Sigmoid colon (tissue), 7 donors: ENCODE results near the gene KATNB1. TPM values are rescaled to one million over a fixed set of nuclear protein-coding genes. Genes with fewer than 3 reads are reported as not detected.
A peak's percentile ranks its signal among the peaks of the same experiment; 100 is the strongest.

Experiments used
- DNase-seq: peaks from one replicate; pipeline ENCODE4 v3.0.0-alpha.2; 2019
- H3K27ac ChIP-seq, 4 donors: fragments of 200-600 bp; sonication (generic); one replicate each; pipeline ENCODE4 v1.5.1; 2016 to 2019; ENCODE audit warnings: mild to moderate bottlenecking in 1 of 4
- H3K27me3 ChIP-seq, 3 donors: fragments of 200-600 bp; sonication (generic); one replicate each; pipeline ENCODE4 v1.5.1; 2019; ENCODE audit warnings: mild to moderate bottlenecking in 1 of 3
- H3K36me3 ChIP-seq, 4 donors: fragments of 200-600 bp; sonication (generic); one replicate each; pipeline ENCODE4 v1.5.1; 2016 to 2019
- H3K4me1 ChIP-seq, 4 donors: fragments of 200-600 bp; sonication (generic); one replicate each; pipeline ENCODE4 v1.5.1; 2017 to 2019
- H3K4me3 ChIP-seq, 4 donors: fragments of 200-600 bp; sonication (generic); one replicate each; pipeline ENCODE4 v1.5.1; 2017 to 2019; ENCODE audit warnings: mild to moderate bottlenecking in 2 of 4, moderate library complexity in 1 of 4
- H3K9me3 ChIP-seq, 4 donors: fragments of 200-600 bp in 3 of 4; sonication (generic) in 3 of 4; one replicate each; pipeline versions ENCODE4 v1.5.1 to v1.6.1; 2013 to 2019
- CTCF ChIP-seq, 4 experiments: fragments of 450-650 bp in 3 of 4; fragments of 200-600 bp in 1 of 4; IDR thresholded peaks; one replicate each; pipeline ENCODE4 v1.5.1; 2016 to 2019; ENCODE audit warnings: antibody characterized with exemption in 4 of 4, mild to moderate bottlenecking in 3 of 4, moderate library complexity in 2 of 4
- EP300 ChIP-seq, 4 donors: sonication (generic); formaldehyde crosslinking; IDR thresholded peaks; one replicate each; pipeline ENCODE4 v1.6.1; 2017; ENCODE audit warnings: antibody characterized with exemption in 4 of 4
- POLR2A ChIP-seq, 2 donors: fragments of 450-650 bp; IDR thresholded peaks; one replicate each; pipeline ENCODE4 v1.6.1; 2016; ENCODE audit warnings: antibody characterized with exemption in 2 of 2, mild to moderate bottlenecking in 2 of 2, moderate library complexity in 2 of 2
- POLR2AphosphoS5 ChIP-seq, 4 donors: sonication (generic); formaldehyde crosslinking; IDR thresholded peaks; one replicate each; pipeline ENCODE4 v1.6.1; 2017; ENCODE audit warnings: antibody characterized with exemption in 4 of 4
- WGBS, 2 donors: extraction: QIAGEN DNeasy Blood & Tissue Kit; methylation state at CpG; one replicate each; pipeline ENCODE4 v1.1.7; 2013; 5-methylcytosine and 5-hydroxymethylcytosine counted together
- intact Hi-C: fragments of 100-400 bp; cut with DNase I; formaldehyde crosslinking; loops from one replicate; pipeline ENCODE4 v1.15.1; 2023
- polyA plus RNA-seq, 3 donors: library from polyadenylated mRNA; stranded (reverse); fragments of 200-250 nt; gene quantifications; one replicate each; pipeline ENCODE4 v1.2.3, GENCODE V29; 2013
- total RNA-seq, 4 donors: library from RNA; depleted of rRNA; stranded (reverse); fragments of >200 nt; gene quantifications; one replicate each; pipeline ENCODE4 v1.1.0, GENCODE V29; 2016
- donor health status: healthy with polysubstance abuse.
- donor health status: Bipolar disorder and iron deficiency.
- donor health status: healthy.

KATNB1 gene
- total and polyA plus RNA-seq, 7 donors = 4.3 to 18.6 (median 10.2) TPM

- no peaks in the 10 kb centered on the region for H3K27me3 ChIP-seq
- no peak overlapping the region for H3K27ac ChIP-seq
- H3K4me1 ChIP-seq = peaks cover 0 to 23% (median 18%) of the 10 kb centered on the region in 4 donors
- no peak for TF ChIP-seq EP300 (IDR thresholded peaks at IDR 0.05)
- TF ChIP-seq CTCF (IDR thresholded peaks at IDR 0.05) = no peak
- no peak for TF ChIP-seq POLR2AphosphoS5 (IDR thresholded peaks at IDR 0.05)
- no peak for TF ChIP-seq POLR2A (IDR thresholded peaks at IDR 0.05)
- intact Hi-C loops = loop anchor here (5.0 to 10.0 kb wide), 4 partner anchors 288 to 950 kb away; partner anchors contain the start of genes CFAP20, CIAPIN1, COQ9 and SETD6
- WGBS, 2 donors = 71 to 75% methylated on average over 2 of the region's 2 CpGs
- no peak overlapping the region for H3K4me3 ChIP-seq
- peaks cover 0 to 3% (median 0%) of the 10 kb centered on the region in 4 donors for H3K36me3 ChIP-seq
- DNase-seq = no peak
- H3K9me3 ChIP-seq = no peaks in the 10 kb centered on the region
These were observed 2.9 kb upstream of the KATNB1 start for GRCh38 chr16:57732714-57733113.

GRCh38 chr16:57734308-57734924, 1.2 kb upstream of the KATNB1 start:
- Histone ChIP-seq H3K27me3 (no peaks in the 10 kb centered on the region), H3K36me3 (peaks cover 0 to 4% (median 0%) of the 10 kb centered on the region in 4 donors), H3K4me1 (peaks cover 0 to 23% (median 18%) of the 10 kb centered on the region in 4 donors), H3K4me3 (peak overlapping the region; percentile 69 to 97 (median 82)), H3K9me3 (no peaks in the 10 kb centered on the region), H3K27ac (peak overlapping the region; percentile 88 to 93 (median 90))
- intact Hi-C loops = loop anchor here (2.0 to 10.0 kb wide), 5 partner anchors 266 to 948 kb away; partner anchors contain the start of genes CFAP20, CIAPIN1, COQ9 and SETD6
- TF ChIP-seq POLR2AphosphoS5 (IDR thresholded peaks at IDR 0.05) = no peak
- TF ChIP-seq CTCF (IDR thresholded peaks at IDR 0.05) = no peak
- TF ChIP-seq POLR2A (IDR thresholded peaks at IDR 0.05) = no peak
- 41 to 53% methylated on average over 20 of the region's 20 CpGs for WGBS, 2 donors
- DNase-seq = no peak

DNA sequence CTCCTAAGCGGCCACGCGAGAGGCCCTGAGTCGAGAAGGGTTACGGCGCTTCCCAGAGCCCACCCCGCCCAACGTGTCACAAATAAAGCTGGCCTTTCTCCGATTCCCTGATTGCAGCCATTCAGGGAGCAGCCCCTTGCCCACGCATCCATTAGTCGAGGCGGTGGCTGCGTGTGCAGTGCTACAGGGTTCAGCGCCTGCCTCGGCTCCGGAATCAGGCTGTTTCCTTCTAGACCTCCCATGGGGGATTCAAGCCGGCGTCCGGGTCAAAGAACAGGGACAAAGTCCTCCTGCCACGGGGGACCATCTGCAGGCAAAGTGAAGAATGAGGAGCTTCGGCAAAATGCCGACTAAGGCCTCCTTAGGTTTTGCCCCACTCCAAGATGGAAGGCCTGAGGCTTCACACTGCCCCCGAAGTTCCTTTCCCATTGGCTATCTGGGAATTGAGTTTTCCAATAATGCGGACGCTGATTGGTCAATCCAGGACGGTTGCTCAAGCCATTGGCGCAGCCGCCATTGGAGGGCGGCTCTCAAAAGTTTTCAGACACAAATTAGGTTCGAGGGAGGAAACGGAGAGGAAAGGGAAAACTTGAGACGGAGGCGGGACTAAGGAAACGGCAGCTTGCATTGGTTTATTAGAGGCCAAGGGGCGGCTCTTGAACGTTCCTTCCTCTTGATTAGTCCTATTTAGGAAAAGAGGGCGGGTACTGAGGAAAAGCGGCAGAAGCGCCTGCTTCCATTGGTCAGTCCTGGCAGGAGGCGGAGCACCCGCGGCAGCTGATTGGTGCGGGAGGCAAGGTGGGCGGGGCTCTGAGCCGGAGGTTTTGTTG, 430 bp upstream of the KATNB1 start:
- peaks cover 0 to 4% (median 0%) of the 10 kb centered on the region in 4 donors for H3K36me3 ChIP-seq
- peaks cover 0 to 23% (median 18%) of the 10 kb centered on the region in 4 donors for H3K4me1 ChIP-seq
- intact Hi-C loops = loop anchor here (2.0 to 10.0 kb wide), 6 partner anchors 67 to 947 kb away; partner anchors contain the start of genes CFAP20, CIAPIN1, COQ9 and KIFC3
- no peaks in the 10 kb centered on the region for H3K27me3 ChIP-seq
- TF ChIP-seq POLR2A (IDR thresholded peaks at IDR 0.05) (peak; percentile 32 to 44), CTCF (IDR thresholded peaks at IDR 0.05) (no peak), POLR2AphosphoS5 (IDR thresholded peaks at IDR 0.05) (peak; percentile 65 to 86 (median 74)), EP300 (IDR thresholded peaks at IDR 0.05) (no peak)
- H3K4me3 ChIP-seq = peak overlapping the region; percentile 83 to 97 (median 93)
- H3K27ac ChIP-seq = peak overlapping the region; percentile 88 to 93 (median 90)
- WGBS, 2 donors = 0% methylated on average over 45 of the region's 45 CpGs
- no peaks in the 10 kb centered on the region for H3K9me3 ChIP-seq
- DNase-seq = peak; percentile 99

- Histone ChIP-seq H3K27ac (peak overlapping the region; percentile 74 to 84 (median 80)), H3K9me3 (no peaks in the 10 kb centered on the region), H3K4me3 (peak overlapping the region; percentile 83 to 97 (median 93)), H3K27me3 (no peaks in the 10 kb centered on the region), H3K4me1 (peaks cover 0 to 23% (median 18%) of the 10 kb centered on the region in 4 donors), H3K36me3 (peaks cover 0 to 4% (median 0%) of the 10 kb centered on the region in 4 donors)
- intact Hi-C loops = loop anchor here (5.0 to 10.0 kb wide), 4 partner anchors 66 to 778 kb away; partner anchors contain the start of genes CFAP20, CIAPIN1, COQ9 and KIFC3
- WGBS, 2 donors = 8 to 14% methylated on average over 23 of the region's 23 CpGs
- TF ChIP-seq POLR2A (IDR thresholded peaks at IDR 0.05) (no peak), CTCF (IDR thresholded peaks at IDR 0.05) (no peak), EP300 (IDR thresholded peaks at IDR 0.05) (no peak), POLR2AphosphoS5 (IDR thresholded peaks at IDR 0.05) (no peak)
- DNase-seq = peak; percentile 67
These were observed 1.1 kb downstream of the KATNB1 start for GRCh38 chr16:57736419-57737351.
